AG10803 (cell line): ENCODE results near the gene TMC4.

Experiments used
- DNase-seq: peaks from one replicate; pipeline ENCODE4 v3.0.0; 2010; ENCODE audit warnings: low read depth
- H3K4me3 ChIP-seq: 2 replicates; pipeline ENCODE4 v1.5.1; 2011; ENCODE audit warnings: mild to moderate bottlenecking, low read length, control low read depth
- CTCF ChIP-seq: conservative IDR thresholded peaks from 2 replicates; pipeline ENCODE4 v1.5.1; 2011; ENCODE audit warnings: mild to moderate bottlenecking, low read length, control low read depth, inconsistent platforms

Gene TMC4

GRCh38 chr19:54138489-54139256 lies 34.3 kb downstream of the TMC4 start:
- TF ChIP-seq CTCF = no peak
- DNase-seq = no peak
- H3K4me3 ChIP-seq = peak overlapping the region; percentile 75

DNA sequence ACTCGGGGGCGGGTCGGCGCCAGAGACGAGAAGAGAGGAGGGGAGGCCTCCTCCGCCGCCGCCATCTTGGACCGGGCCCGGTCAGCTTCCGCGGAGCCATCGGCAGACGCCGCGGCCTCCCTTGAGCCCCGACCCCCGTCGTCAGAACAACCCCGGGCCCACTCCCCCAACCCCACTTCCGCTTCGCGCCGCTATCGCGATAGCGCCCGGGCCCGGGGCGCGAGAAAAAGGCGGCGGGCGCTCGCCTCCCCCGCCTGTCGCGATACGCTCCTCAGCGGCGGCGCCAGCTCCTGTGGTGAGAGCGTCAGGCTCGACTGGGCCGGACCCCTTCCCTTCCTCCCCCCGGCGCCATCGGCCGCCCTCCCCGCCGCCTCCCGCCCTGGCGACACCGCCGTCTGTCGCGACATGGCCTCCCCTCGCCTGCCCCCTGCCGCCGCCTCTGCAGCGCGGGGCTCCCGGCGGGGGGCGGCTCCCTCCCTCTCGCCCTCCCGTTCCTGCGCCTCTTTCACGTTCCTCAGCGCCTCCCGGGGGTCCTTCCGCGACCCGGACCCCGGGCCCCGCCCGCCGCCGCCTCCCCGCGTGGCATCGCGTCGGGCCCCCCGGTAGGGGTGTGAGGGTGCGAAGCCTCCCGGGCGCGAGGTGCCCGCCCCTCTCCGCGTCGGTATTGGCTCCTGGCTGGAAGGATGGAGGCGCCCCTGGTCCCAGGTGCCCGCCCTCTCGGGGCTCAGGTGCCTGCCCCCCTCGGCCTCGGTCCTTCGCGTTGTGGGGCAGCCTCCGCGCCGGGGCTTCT lies 35.1 kb downstream of the TMC4 start, which contains the start of gene CNOT3:
CNOT3 (plus strand) TSS at position 64 of the 790 bp plus-strand sequence. CDS start 5,217 bp downstream, outside the sequence.
- DNase-seq = no peak
- TF ChIP-seq CTCF = no peak
- peak within 1 kb of the TSS; percentile 75 for H3K4me3 ChIP-seq

GRCh38 chr19:54136864-54137698 lies 35.9 kb downstream of the TMC4 start:
- TF ChIP-seq CTCF = no peak
- peak overlapping the region; percentile 66 for H3K4me3 ChIP-seq
- DNase-seq = peak; percentile 100

DNA sequence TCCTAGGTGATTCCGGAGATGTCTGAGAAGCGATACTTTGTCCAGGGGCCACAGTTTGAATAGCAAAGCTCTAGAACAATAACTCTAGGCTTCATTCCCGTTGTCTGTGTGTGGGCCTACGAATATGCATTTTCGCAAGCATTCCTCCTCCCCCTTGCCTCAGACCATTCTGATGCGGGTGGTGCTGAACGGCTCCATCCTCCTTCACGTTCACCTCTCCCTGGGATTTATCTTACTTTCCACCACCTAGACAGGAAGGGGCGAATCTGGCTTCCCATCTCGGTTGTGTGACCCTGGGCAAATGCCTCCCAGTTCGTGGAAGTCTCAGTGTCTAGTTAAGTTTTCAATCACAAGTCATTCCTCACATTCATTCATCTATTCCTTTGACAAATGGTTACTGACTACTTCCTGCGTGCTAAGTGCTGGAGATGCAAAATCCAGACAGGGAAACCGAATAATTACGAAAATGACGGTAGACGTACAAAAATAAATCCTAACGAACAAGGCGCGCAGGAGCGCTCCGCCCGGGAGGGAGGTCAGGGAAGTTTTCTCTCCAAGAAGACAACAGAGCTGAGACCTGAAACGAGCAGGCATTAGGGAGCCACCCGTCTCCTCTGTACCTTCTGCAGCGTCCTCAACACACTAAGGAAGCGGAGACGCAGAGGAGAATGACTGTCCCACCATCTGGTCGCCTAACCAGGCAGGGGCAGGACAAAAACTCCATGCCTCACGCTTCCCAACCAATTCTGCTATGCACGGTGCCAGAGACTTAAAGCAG lies 36.7 kb downstream of the TMC4 start:
- TF ChIP-seq CTCF = no peak
- peak; percentile 27 for DNase-seq
- H3K4me3 ChIP-seq = peak overlapping the region; percentile 66

DNA sequence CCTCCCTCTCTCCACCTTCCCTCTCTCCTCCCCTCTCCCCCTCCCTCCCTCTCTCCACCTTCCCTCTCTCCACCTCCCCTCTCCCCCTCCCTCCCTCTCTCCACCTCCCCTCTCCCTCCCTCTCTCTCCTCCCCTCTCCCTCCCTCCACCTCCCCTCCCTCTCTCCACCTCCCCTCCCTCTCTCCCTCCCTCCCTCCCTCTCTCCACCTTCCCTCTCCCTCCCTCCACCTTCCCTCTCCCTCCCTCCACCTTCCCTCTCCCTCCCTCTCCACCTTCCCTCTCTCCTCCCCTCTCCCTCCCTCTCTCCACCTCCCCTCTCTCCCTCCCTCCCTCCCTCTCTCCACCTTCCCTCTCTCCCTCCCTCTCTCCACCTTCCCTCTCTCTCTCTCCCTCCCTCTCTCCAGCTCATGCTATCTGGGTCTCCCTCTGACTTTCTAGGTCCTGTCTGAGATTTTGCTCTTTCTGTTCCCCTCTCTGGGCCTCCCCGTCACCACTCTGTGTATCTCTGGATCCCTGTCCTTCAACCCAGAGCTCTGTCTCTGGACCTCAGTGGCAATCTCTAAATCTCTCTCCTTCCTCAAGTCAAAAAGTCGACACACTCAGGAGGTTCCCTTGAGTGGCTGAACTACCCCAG lies 38.9 kb downstream of the TMC4 start:
- no peak overlapping the region for H3K4me3 ChIP-seq
- no peak for DNase-seq
- TF ChIP-seq CTCF = no peak
